HEK293 (cell line): ENCODE results near the gene REC114.

ENCODE experiments used
- CTCF ChIA-PET: fragments of 350-600 bp; formaldehyde crosslinking; extraction: SDS; loops from one replicate; lab custom pipeline; 2021; ENCODE audit warnings: antibody characterized with exemption; lab: Yijun Ruan, JAX
- POLR2A ChIA-PET: fragments of 300-600 bp; formaldehyde crosslinking; extraction: SDS; loops from one replicate; lab custom pipeline; 2020; ENCODE audit warnings: antibody characterized with exemption, inconsistent platforms; lab: Yijun Ruan, JAX
- H3K27ac ChIP-seq: fragments of 200-500 bp; sonication (Bioruptor generic); 2 replicates; pipeline ENCODE4 v1.5.1; 2014; ENCODE audit warnings: low read depth, low read length, control low read depth, inconsistent platforms; ENCODE audit errors: extremely low read depth
- H3K36me3 ChIP-seq, 2 experiments: fragments of 200-500 bp in 1 of 2; sonication (Bioruptor generic) in 1 of 2; 1 replicate in 1 of 2; 2 replicates in 1 of 2; pipeline ENCODE4 v1.5.1; 2014 to 2017; ENCODE audit warnings: inconsistent platforms in 2 of 2, low read length in 2 of 2; ENCODE audit not compliant: control insufficient read depth in 2 of 2, insufficient read depth in 1 of 2
- H3K4me1 ChIP-seq: fragments of 200-500 bp; sonication (Bioruptor generic); 2 replicates; pipeline ENCODE4 v1.5.1; 2014; ENCODE audit warnings: mild to moderate bottlenecking, low read length, inconsistent platforms; ENCODE audit not compliant: control insufficient read depth, insufficient read depth
- H3K4me3 ChIP-seq: 2 replicates; pipeline ENCODE4 v1.5.1; 2011; ENCODE audit warnings: low read depth, mild to moderate bottlenecking, control low read depth, low read length, moderate library complexity
- H3K9me3 ChIP-seq: fragments of 200-500 bp; sonication (Bioruptor generic); 2 replicates; pipeline ENCODE4 v1.5.1; 2014; ENCODE audit warnings: low read depth, low read length, inconsistent platforms; ENCODE audit not compliant: control insufficient read depth, insufficient read depth
- GFI1B ChIP-seq: fragments of 450-650 bp; formaldehyde crosslinking; IDR thresholded peaks from 2 replicates; pipeline ENCODE4 v1.5.1; 2016; ENCODE audit warnings: missing biosample characterization, missing genetic modification characterization
- INSM2 ChIP-seq: fragments of 450-650 bp; formaldehyde crosslinking; IDR thresholded peaks from 2 replicates; pipeline ENCODE4 v1.5.1; 2016; ENCODE audit warnings: missing biosample characterization, missing genetic modification characterization
- REPIN1 ChIP-seq: fragments of 450-650 bp; formaldehyde crosslinking; IDR thresholded peaks from 2 replicates; pipeline ENCODE4 v1.5.1; 2017; ENCODE audit warnings: missing biosample characterization, missing genetic modification characterization, low read depth
- ZBTB10 ChIP-seq: fragments of 450-650 bp; formaldehyde crosslinking; IDR thresholded peaks from 2 replicates; pipeline ENCODE4 v1.5.1; 2016; ENCODE audit warnings: missing biosample characterization, missing genetic modification characterization
- ZBTB49 ChIP-seq: fragments of 450-650 bp; formaldehyde crosslinking; IDR thresholded peaks from 2 replicates; pipeline ENCODE4 v1.5.1; 2016; ENCODE audit warnings: missing biosample characterization, missing genetic modification characterization, low read depth
- ZFP3 ChIP-seq: fragments of 450-650 bp; formaldehyde crosslinking; IDR thresholded peaks from 2 replicates; pipeline ENCODE4 v1.5.1; 2016; ENCODE audit warnings: low read depth, missing biosample characterization, missing genetic modification characterization
- ZFP69B ChIP-seq: fragments of 450-650 bp; formaldehyde crosslinking; IDR thresholded peaks from 2 replicates; pipeline ENCODE4 v1.5.1; 2016; ENCODE audit warnings: missing biosample characterization, missing genetic modification characterization
- ZIC2 ChIP-seq: fragments of 450-650 bp; formaldehyde crosslinking; IDR thresholded peaks from 2 replicates; pipeline ENCODE4 v1.5.1; 2016; ENCODE audit warnings: missing biosample characterization, missing genetic modification characterization
- ZNF112 ChIP-seq: fragments of 450-650 bp; formaldehyde crosslinking; IDR thresholded peaks from 2 replicates; pipeline ENCODE4 v1.5.0; 2017; ENCODE audit warnings: missing biosample characterization, missing genetic modification characterization
- ZNF146 ChIP-seq: fragments of 450-650 bp; formaldehyde crosslinking; IDR thresholded peaks from 2 replicates; pipeline ENCODE4 v1.5.1; 2016; ENCODE audit warnings: missing biosample characterization, missing genetic modification characterization
- ZNF175 ChIP-seq: fragments of 450-650 bp; formaldehyde crosslinking; IDR thresholded peaks from 2 replicates; pipeline ENCODE4 v1.5.1; 2016; ENCODE audit warnings: missing biosample characterization, missing genetic modification characterization
- ZNF2 ChIP-seq: fragments of 450-650 bp; formaldehyde crosslinking; IDR thresholded peaks from 2 replicates; pipeline ENCODE4 v1.5.1; 2016; ENCODE audit warnings: missing biosample characterization, missing genetic modification characterization
- ZNF214 ChIP-seq: fragments of 450-650 bp; formaldehyde crosslinking; IDR thresholded peaks from 2 replicates; pipeline ENCODE4 v1.5.1; 2017; ENCODE audit warnings: missing biosample characterization, mild to moderate bottlenecking, missing genetic modification characterization, borderline replicate concordance
- ZNF26 ChIP-seq: fragments of 450-650 bp; formaldehyde crosslinking; IDR thresholded peaks from 2 replicates; pipeline ENCODE4 v1.5.1; 2016; ENCODE audit warnings: missing biosample characterization, missing genetic modification characterization
- ZNF280D ChIP-seq: fragments of 450-650 bp; formaldehyde crosslinking; IDR thresholded peaks from 2 replicates; pipeline ENCODE4 v1.5.1; 2016; ENCODE audit warnings: missing biosample characterization, missing genetic modification characterization
- ZNF501 ChIP-seq: fragments of 450-650 bp; formaldehyde crosslinking; IDR thresholded peaks from 2 replicates; pipeline ENCODE4 v1.5.1; 2016; ENCODE audit warnings: missing biosample characterization, missing genetic modification characterization
- ZNF561 ChIP-seq: fragments of 450-650 bp; IDR thresholded peaks from 2 replicates; pipeline ENCODE4 v1.5.1; 2018; ENCODE audit warnings: missing biosample characterization, missing genetic modification characterization, borderline replicate concordance
- ZNF600 ChIP-seq: fragments of 450-650 bp; formaldehyde crosslinking; IDR thresholded peaks from 2 replicates; pipeline ENCODE4 v1.5.1; 2016; ENCODE audit warnings: missing biosample characterization, missing genetic modification characterization
- ZNF830 ChIP-seq: fragments of 450-650 bp; IDR thresholded peaks from 2 replicates; pipeline ENCODE4 v1.5.0; 2018; ENCODE audit warnings: missing biosample characterization, missing genetic modification characterization, low read depth, mild to moderate bottlenecking, moderate library complexity
- ZSCAN18 ChIP-seq: fragments of 450-650 bp; formaldehyde crosslinking; IDR thresholded peaks from 2 replicates; pipeline ENCODE4 v1.5.1; 2016; ENCODE audit warnings: missing biosample characterization, missing genetic modification characterization
- ZSCAN5A ChIP-seq: fragments of 450-650 bp; formaldehyde crosslinking; IDR thresholded peaks from 2 replicates; pipeline ENCODE4 v1.5.1; 2016; ENCODE audit warnings: missing biosample characterization, missing genetic modification characterization

The REC114 gene

GRCh38 chr15:73590263-73590662 lies 147.3 kb downstream of the REC114 start (continued):
- TF ChIP-seq ZBTB49 (tag by site-specific recombination) (no peak), ZNF175 (tag by site-specific recombination) (no peak), GFI1B (tag by site-specific recombination) (no peak), ZNF561 (tag by site-specific recombination) (no peak), ZNF830 (tag by site-specific recombination) (no peak), ZNF600 (tag by site-specific recombination) (no peak), ZNF214 (tag by site-specific recombination) (no peak), ZNF2 (tag by site-specific recombination) (no peak), ZSCAN5A (no peak), ZNF146 (no peak), ZBTB10 (tag by site-specific recombination) (no peak), REPIN1 (tag by site-specific recombination) (no peak)
- TF ChIP-seq, all 188 proteins: peak for 0

GRCh38 chr15:73593304-73594074 lies 150.5 kb downstream of the REC114 start:
- ChIA-PET CTCF (interaction anchor here (0.6 to 1.2 kb wide), 3 partner anchors 43 to 107 kb away, joined by 3 to 8 read pairs (median 3); no protein-coding TSS in a partner anchor), POLR2A (no interaction called here)
- Histone ChIP-seq H3K4me1 (peaks cover 44% of the 10 kb centered on the region), H3K27ac (no peak overlapping the region), H3K9me3 (no peaks in the 10 kb centered on the region), H3K36me3 (peaks cover 16 to 31% of the 10 kb centered on the region in 2 experiments), H3K4me3 (no peak overlapping the region)
- TF ChIP-seq ZNF112 (tag by site-specific recombination) (no peak), ZNF280D (no peak), ZNF501 (no peak), INSM2 (tag by site-specific recombination) (no peak), ZFP69B (tag by site-specific recombination) (no peak), ZFP3 (no peak), ZNF600 (tag by site-specific recombination) (peak; percentile 61), ZIC2 (tag by site-specific recombination) (0 out of 2 replicates have a peak, but pooled peaks have one; percentile 6), ZNF26 (no peak), ZSCAN18 (tag by site-specific recombination) (no peak)
